H1 (cell line): ENCODE results near the gene FGD4. TPM values are rescaled to one million over a fixed set of nuclear protein-coding genes. Genes with fewer than 3 reads are reported as not detected.

Experiments
- CTCF ChIA-PET: fragments of 300-600 bp; sonication (Branson Sonifier 250); formaldehyde crosslinking; loops from one replicate; lab custom pipeline; 2021; ENCODE audit not compliant: partially characterized antibody; lab: Charles Lee
- POLR2A ChIA-PET: fragments of 300-600 bp; sonication (Branson Sonifier 250); formaldehyde crosslinking; loops from one replicate; lab custom pipeline; 2021; ENCODE audit warnings: inconsistent platforms; ENCODE audit not compliant: partially characterized antibody; lab: Charles Lee
- DNase-seq, 2 experiments: peaks; one replicate each; pipeline versions ENCODE4 v3.0.0 to v3.0.0-alpha.2; 2010 to 2022; ENCODE audit warnings: low spot score in 2 of 2, low read depth in 1 of 2, mixed read lengths in 1 of 2
- FAIRE-seq: peaks from 2 replicates; lab custom pipeline; 2011; peaks lifted over from hg19 to GRCh38; lab: Jason Lieb, UNC
- H2AFZ ChIP-seq: 2 replicates; pipeline ENCODE4 v1.8.1; 2012; ENCODE audit warnings: low read length, inconsistent platforms
- H2AK5ac ChIP-seq: 2 replicates; pipeline ENCODE4 v1.6.1; 2013; ENCODE audit warnings: low read depth, low read length
- H2BK120ac ChIP-seq: replicated peaks from 2 replicates; pipeline ENCODE3; 2013; ENCODE audit warnings: low read depth, low read length, inconsistent platforms
- H2BK12ac ChIP-seq: 2 replicates; pipeline ENCODE4 v1.6.1; 2013; ENCODE audit warnings: low read depth, low read length
- H2BK15ac ChIP-seq: 2 replicates; pipeline ENCODE4 v1.6.1; 2013; ENCODE audit warnings: low read length
- H2BK20ac ChIP-seq: 2 replicates; pipeline ENCODE4 v1.6.1; 2013; ENCODE audit warnings: low read length
- H2BK5ac ChIP-seq: 2 replicates; pipeline ENCODE4 v1.6.1; 2013; ENCODE audit warnings: low read depth, low read length
- H3K14ac ChIP-seq: 2 replicates; pipeline ENCODE4 v1.6.1; 2013; ENCODE audit warnings: inconsistent platforms; ENCODE audit not compliant: insufficient read length
- H3K18ac ChIP-seq: 2 replicates; pipeline ENCODE4 v1.6.1; 2013; ENCODE audit warnings: low read length; ENCODE audit errors: extremely low read depth
- H3K23ac ChIP-seq: 2 replicates; pipeline ENCODE4 v1.6.1; 2013; ENCODE audit warnings: inconsistent platforms; ENCODE audit not compliant: insufficient read length
- H3K23me2 ChIP-seq: 2 replicates; pipeline ENCODE4 v1.6.1; 2013; ENCODE audit warnings: low read depth, low read length
- H3K27ac ChIP-seq: 2 replicates; pipeline ENCODE4 v1.6.1; 2011; ENCODE audit warnings: low read depth, low read length, inconsistent platforms
- H3K27me3 ChIP-seq, 4 experiments: replicated peaks in 1 of 4; 1 replicate in 1 of 4; 2 replicates in 3 of 4; pipeline versions ENCODE4 v1.6.1 to v1.8.1; 2011 to 2013; ENCODE audit warnings: low read length in 3 of 4, mild to moderate bottlenecking in 3 of 4, inconsistent platforms in 2 of 4, mixed read lengths in 2 of 4, moderate library complexity in 1 of 4; ENCODE audit not compliant: control insufficient read depth in 3 of 4, insufficient read depth in 3 of 4; ENCODE audit errors: extremely low read depth in 1 of 4
- H3K36me3 ChIP-seq, 4 experiments: 2 replicates each; pipeline versions ENCODE4 v1.6.1 to v1.8.1; 2011 to 2013; ENCODE audit warnings: mild to moderate bottlenecking in 4 of 4, low read length in 3 of 4, moderate library complexity in 2 of 4, control low read depth in 1 of 4, inconsistent platforms in 1 of 4; ENCODE audit not compliant: insufficient read depth in 4 of 4, control insufficient read depth in 2 of 4
- H3K4ac ChIP-seq: replicated peaks from 2 replicates; pipeline ENCODE3; 2013; ENCODE audit warnings: low read length, low read depth, mixed read lengths, inconsistent platforms; ENCODE audit not compliant: insufficient read length
- H3K4me1 ChIP-seq, 4 experiments: replicated peaks in 1 of 4; 1 replicate in 1 of 4; 2 replicates in 3 of 4; pipeline versions ENCODE4 v1.6.1 to v1.8.1; 2011 to 2013; ENCODE audit warnings: low read length in 3 of 4, inconsistent platforms in 2 of 4, mixed read lengths in 1 of 4; ENCODE audit not compliant: insufficient read depth in 4 of 4, control insufficient read depth in 3 of 4
- H3K4me2 ChIP-seq, 2 experiments: 2 replicates each; pipeline versions ENCODE4 v1.6.1 to v1.8.1; 2011 to 2013; ENCODE audit warnings: low read depth in 2 of 2, low read length in 2 of 2, control low read depth in 1 of 2, inconsistent platforms in 1 of 2, mild to moderate bottlenecking in 1 of 2; ENCODE audit not compliant: insufficient read depth in 1 of 2
- H3K4me3 ChIP-seq, 4 experiments: fragments of 200-600, 300-600 bp in 1 of 4; sonication (generic), shearing (Covaris generic), sonication (Bioruptor Twin) in 1 of 4; 2 replicates each; pipeline versions ENCODE4 v1.5.1 to v1.8.1; 2011 to 2016; ENCODE audit warnings: low read length in 4 of 4, low read depth in 3 of 4, control low read depth in 2 of 4, inconsistent platforms in 2 of 4, mild to moderate bottlenecking in 2 of 4, mixed read lengths in 1 of 4, moderate library complexity in 1 of 4; ENCODE audit not compliant: insufficient read depth in 2 of 4; ENCODE audit errors: extremely low read depth in 1 of 4
- H3K56ac ChIP-seq: replicated peaks from 2 replicates; pipeline ENCODE3; 2013; ENCODE audit warnings: low read depth, mild to moderate bottlenecking, mixed read lengths, low read length, inconsistent platforms; ENCODE audit not compliant: insufficient read length
- H3K79me1 ChIP-seq: 2 replicates; pipeline ENCODE4 v1.6.1; 2013; ENCODE audit warnings: low read depth, low read length, control low read depth
- H3K79me2 ChIP-seq, 2 experiments: 2 replicates each; pipeline versions ENCODE4 v1.6.1 to v1.8.1; 2012 to 2013; ENCODE audit warnings: low read length in 2 of 2, mild to moderate bottlenecking in 2 of 2, inconsistent platforms in 1 of 2; ENCODE audit not compliant: insufficient read depth in 2 of 2, control insufficient read depth in 1 of 2
- H3K9ac ChIP-seq, 4 experiments: replicated peaks in 1 of 4; 1 replicate in 1 of 4; 2 replicates in 3 of 4; pipeline versions ENCODE4 v1.6.1 to v1.8.1; 2011 to 2013; ENCODE audit warnings: low read depth in 3 of 4, low read length in 3 of 4, control low read depth in 2 of 4, mild to moderate bottlenecking in 2 of 4, moderate library complexity in 2 of 4, inconsistent platforms in 1 of 4; ENCODE audit errors: extremely low read depth in 1 of 4
- H3K9me3 ChIP-seq, 2 experiments: 2 replicates each; pipeline versions ENCODE4 v1.6.1 to v1.8.1; 2012 to 2013; ENCODE audit warnings: mild to moderate bottlenecking in 2 of 2, moderate library complexity in 2 of 2, control low read depth in 1 of 2, inconsistent platforms in 1 of 2, low read depth in 1 of 2, low read length in 1 of 2, mixed read lengths in 1 of 2; ENCODE audit not compliant: insufficient read depth in 2 of 2
- H4K20me1 ChIP-seq, 2 experiments: replicated peaks in 1 of 2; 2 replicates each; pipeline versions ENCODE3 to v1.8.1; 2011 to 2013; ENCODE audit warnings: inconsistent platforms in 2 of 2, low read length in 2 of 2, mild to moderate bottlenecking in 1 of 2; ENCODE audit not compliant: insufficient read depth in 2 of 2, control insufficient read depth in 1 of 2
- H4K5ac ChIP-seq: 2 replicates; pipeline ENCODE4 v1.6.1; 2013; ENCODE audit warnings: low read length, low read depth, mixed read lengths, inconsistent platforms; ENCODE audit not compliant: insufficient read length
- H4K8ac ChIP-seq: 2 replicates; pipeline ENCODE4 v1.8.0; 2013; ENCODE audit warnings: mild to moderate bottlenecking, moderate library complexity, low read length, inconsistent platforms; ENCODE audit not compliant: insufficient read depth; ENCODE audit errors: extremely low read depth
- H4K91ac ChIP-seq: replicated peaks from 2 replicates; pipeline ENCODE3; 2013; ENCODE audit warnings: low read length, mixed read lengths, inconsistent platforms; ENCODE audit not compliant: insufficient read length
- CEBPB ChIP-seq: IDR thresholded peaks from 2 replicates; pipeline ENCODE4 v1.6.1; 2012; ENCODE audit warnings: low read depth, low read length
- CTCF ChIP-seq, 3 experiments: IDR thresholded peaks; 1 replicate in 2 of 3; 2 replicates in 1 of 3; pipeline versions ENCODE4 v1.5.1 to v1.6.1; 2011; ENCODE audit warnings: low read length in 3 of 3, mild to moderate bottlenecking in 3 of 3, inconsistent platforms in 2 of 3, low read depth in 1 of 3, moderate library complexity in 1 of 3; ENCODE audit not compliant: insufficient read depth in 1 of 3; ENCODE audit errors: control extremely low read depth in 1 of 3
- HDAC6 ChIP-seq: IDR thresholded peaks from one replicate; pipeline ENCODE4 v1.7.1; 2012; ENCODE audit warnings: low read depth, mild to moderate bottlenecking, inconsistent platforms, low read length, moderate library complexity
- KDM1A ChIP-seq: fragments of 200-600, 300-600 bp; sonication (generic); IDR thresholded peaks from 2 replicates; pipeline ENCODE4 v1.7.1; 2016; ENCODE audit warnings: mild to moderate bottlenecking, low read length, borderline replicate concordance
- POLR2AphosphoS5 ChIP-seq: IDR thresholded peaks from 2 replicates; pipeline ENCODE4 v1.6.1; 2011; ENCODE audit warnings: low read depth, low read length
- SIRT6 ChIP-seq: IDR thresholded peaks from one replicate; pipeline ENCODE4 v1.7.1; 2012; ENCODE audit warnings: low read length, inconsistent platforms
- WGBS, 2 experiments: shearing (Covaris generic) in 1 of 2; methylation state at CpG; one replicate each; pipeline versions ENCODE4 v1.1.6 to v1.1.7; 2013 to 2015; ENCODE audit warnings: low lambda C conversion rate in 2 of 2, mixed read lengths in 2 of 2, inconsistent platforms in 1 of 2, low coverage in 1 of 2, missing lambda C conversion rate in 1 of 2; ENCODE audit not compliant: insufficient replicate concordance in 2 of 2, insufficient coverage in 1 of 2, insufficient read length in 1 of 2; ENCODE audit errors: extremely low coverage in 1 of 2, missing lambda C conversion rate in 1 of 2; 5-methylcytosine and 5-hydroxymethylcytosine counted together
- polyA plus RNA-seq, 7 experiments: library from polyadenylated mRNA; depleted of rRNA in 3 of 7; stranded (reverse) in 5 of 7; unstranded in 2 of 7; fragments of >200 nt in 5 of 7; fragments of 200-250 nt in 2 of 7; gene quantifications; 1 replicate in 5 of 7; 2 replicates in 1 of 7; 4 replicates in 1 of 7; pipeline versions ENCODE4 v1.2.1 to v1.2.3, GENCODE V29; 2011 to 2013; ENCODE audit warnings: missing spikeins in 2 of 7, mixed read lengths in 2 of 7
- total RNA-seq: library from RNA; stranded (reverse); fragmentation: NEBNext Ultra II Directional; extraction: Animal tissue kit (Norgen Biotek cat#: 25700); gene quantifications from 2 replicates; pipeline ENCODE4 v1.2.1, GENCODE V29; 2021

FGD4 gene
- total and polyA plus RNA-seq, 2 of the 8 experiments (the other 6 are each of a cell fraction or from before 2014, with no cell fraction given) = 8.5 to 48.2 TPM

GRCh38 chr12:32588604-32589003 lies 189.2 kb downstream of the FGD4 start:
- Histone ChIP-seq H2BK120ac (no peak overlapping the region), H4K5ac (no peak overlapping the region), H2BK20ac (no peak overlapping the region), H3K4me2 (no peak overlapping the region), H3K9ac (no peak overlapping the region), H3K23ac (no peak overlapping the region), H3K56ac (no peak overlapping the region), H3K18ac (no peak overlapping the region), H4K91ac (no peak overlapping the region), H2AK5ac (no peak overlapping the region), H2AFZ (no peak overlapping the region), H4K8ac (no peak overlapping the region), H3K79me2 (peaks cover 0 to 8% of the 10 kb centered on the region in 2 experiments; a peak in 2 of 4 replicates), H3K14ac (no peak overlapping the region), H3K36me3 (peaks cover 0 to 19% (median 10%) of the 10 kb centered on the region in 4 experiments; a peak in 7 of 8 replicates), H3K27ac (0 out of 2 replicates have a peak overlapping the region, but pooled peaks have one; percentile 1), H3K27me3 (no peaks in the 10 kb centered on the region), H3K79me1 (no peaks in the 10 kb centered on the region; the same call in 1 of the 2 replicates), H3K4me1 (no peaks in the 10 kb centered on the region), H2BK5ac (no peak overlapping the region), H2BK12ac (no peak overlapping the region), H3K4ac (no peak overlapping the region), H3K4me3 (no peak overlapping the region), H2BK15ac (no peak overlapping the region), H3K23me2 (no peaks in the 10 kb centered on the region), H4K20me1 (peaks cover 0 to 1% of the 10 kb centered on the region in 2 experiments), H3K9me3 (no peaks in the 10 kb centered on the region)
- DNase-seq = no peak
- POLR2A ChIA-PET = interaction anchor here (1.0 kb wide), 1 partner anchor 12 kb away, joined by 3 read pairs; no protein-coding TSS in a partner anchor
- 88% methylated on average over 3 of the region's 3 CpGs; no CpG with 5 or more reads in 1 of the 2 experiments for WGBS, 2 experiments
- CTCF ChIA-PET = interaction anchor here (0.9 to 1.2 kb wide), 2 partner anchors 44 to 133 kb away, joined by 3 read pairs; no protein-coding TSS in a partner anchor
- TF ChIP-seq HDAC6 = no peak
- no peak for TF ChIP-seq SIRT6
- TF ChIP-seq CEBPB = no peak
- 0 out of 2 replicates have a peak, but pooled peaks have one; percentile 9 for TF ChIP-seq POLR2AphosphoS5
- no peak for TF ChIP-seq CTCF (IDR thresholded peaks at IDR 0.05; ENCODE audit: control extremely low read depth in 1 of 3, insufficient read depth in 1 of 3, low read depth in 1 of 3, low read length in 3 of 3)
- no peak for TF ChIP-seq KDM1A
- no peak for FAIRE-seq
